Mesenchymal stem cell (in vitro differentiated cells and primary cell): ENCODE measurements around the gene CERS2. TPM values are rescaled to one million over a fixed set of nuclear protein-coding genes. Genes with fewer than 3 reads are reported as not detected.

Source experiments
- DNase-seq: peaks from one replicate; pipeline ENCODE4 v3.0.0-alpha.2; 2013
- H2AFZ ChIP-seq: one replicate; pipeline ENCODE4 v1.6.1; 2013; ENCODE audit warnings: low read depth, mild to moderate bottlenecking, control low read depth, inconsistent platforms, low read length, moderate library complexity
- H2AK5ac ChIP-seq: 2 replicates; pipeline ENCODE4 v1.6.1; 2013; ENCODE audit warnings: low read length, moderate library complexity, mild to moderate bottlenecking, inconsistent platforms; ENCODE audit not compliant: severe bottlenecking
- H2BK120ac ChIP-seq: one replicate; pipeline ENCODE4 v1.6.1; 2013; ENCODE audit warnings: low read depth, mild to moderate bottlenecking, inconsistent platforms, low read length, moderate library complexity
- H2BK12ac ChIP-seq, 2 experiments: one replicate each; pipeline ENCODE4 v1.6.1; 2013; ENCODE audit warnings: inconsistent platforms in 2 of 2, low read length in 2 of 2, mild to moderate bottlenecking in 2 of 2, moderate library complexity in 2 of 2, control low read depth in 1 of 2
- H2BK15ac ChIP-seq: one replicate; pipeline ENCODE4 v1.6.1; 2013; ENCODE audit warnings: mild to moderate bottlenecking, low read depth, inconsistent platforms; ENCODE audit not compliant: poor library complexity, severe bottlenecking
- H2BK5ac ChIP-seq: 2 replicates; pipeline ENCODE4 v1.6.1; 2013; ENCODE audit warnings: low read depth, mild to moderate bottlenecking, low read length, control low read depth, inconsistent platforms; ENCODE audit not compliant: poor library complexity, severe bottlenecking
- H3K14ac ChIP-seq, 2 experiments: one replicate each; pipeline ENCODE4 v1.6.1; 2013; ENCODE audit warnings: inconsistent platforms in 2 of 2, low read length in 2 of 2, control low read depth in 1 of 2, mild to moderate bottlenecking in 1 of 2, moderate library complexity in 1 of 2
- H3K18ac ChIP-seq, 2 experiments: one replicate each; pipeline ENCODE4 v1.6.1; 2013; ENCODE audit warnings: inconsistent platforms in 2 of 2, low read length in 2 of 2, control low read depth in 1 of 2, low read depth in 1 of 2, mild to moderate bottlenecking in 1 of 2
- H3K23ac ChIP-seq, 2 experiments: one replicate each; pipeline ENCODE4 v1.6.1; 2013; ENCODE audit warnings: inconsistent platforms in 2 of 2, low read length in 2 of 2, mild to moderate bottlenecking in 2 of 2, moderate library complexity in 2 of 2, control low read depth in 1 of 2
- H3K27ac ChIP-seq: 2 replicates; pipeline ENCODE4 v1.5.1; 2013; ENCODE audit warnings: mild to moderate bottlenecking, moderate library complexity, low read length, control low read depth, inconsistent platforms; ENCODE audit not compliant: poor library complexity, severe bottlenecking
- H3K27me3 ChIP-seq, 2 experiments: 2 replicates each; pipeline versions ENCODE4 v1.6.1 to v1.7.0; 2013; ENCODE audit warnings: low read length in 2 of 2, mild to moderate bottlenecking in 2 of 2, moderate library complexity in 2 of 2, control low read depth in 1 of 2, inconsistent platforms in 1 of 2; ENCODE audit not compliant: control insufficient read depth in 1 of 2, insufficient read depth in 1 of 2
- H3K36me3 ChIP-seq, 2 experiments: 2 replicates each; pipeline versions ENCODE4 v1.6.1 to v1.7.0; 2013; ENCODE audit warnings: low read length in 2 of 2, control low read depth in 1 of 2, inconsistent platforms in 1 of 2, low read depth in 1 of 2, mild to moderate bottlenecking in 1 of 2; ENCODE audit not compliant: insufficient read depth in 2 of 2, control insufficient read depth in 1 of 2
- H3K4ac ChIP-seq, 2 experiments: one replicate each; pipeline ENCODE4 v1.6.1; 2013; ENCODE audit warnings: inconsistent platforms in 2 of 2, low read length in 2 of 2, mild to moderate bottlenecking in 2 of 2, moderate library complexity in 2 of 2, control low read depth in 1 of 2, low read depth in 1 of 2
- H3K4me1 ChIP-seq: 2 replicates; pipeline ENCODE4 v1.6.1; 2013; ENCODE audit warnings: low read depth, low read length, control low read depth; ENCODE audit not compliant: control insufficient read depth, insufficient read depth
- H3K4me2 ChIP-seq: 2 replicates; pipeline ENCODE4 v1.6.1; 2013; ENCODE audit warnings: low read length, mild to moderate bottlenecking, inconsistent platforms; ENCODE audit not compliant: poor library complexity, severe bottlenecking
- H3K4me3 ChIP-seq, 2 experiments: 2 replicates each; pipeline versions ENCODE4 v1.5.1 to v1.7.0; 2013; ENCODE audit warnings: low read length in 2 of 2, mild to moderate bottlenecking in 2 of 2, control low read depth in 1 of 2, low read depth in 1 of 2; ENCODE audit not compliant: insufficient read depth in 1 of 2
- H3K79me1 ChIP-seq: replicated peaks from 2 replicates; pipeline ENCODE4 v1.6.1; 2013; ENCODE audit warnings: mild to moderate bottlenecking, control low read depth, low read length, inconsistent platforms; ENCODE audit not compliant: poor library complexity, severe bottlenecking
- H3K9ac ChIP-seq: 2 replicates; pipeline ENCODE4 v1.7.0; 2013; ENCODE audit warnings: mild to moderate bottlenecking, low read length, moderate library complexity
- H3K9me3 ChIP-seq: 2 replicates; pipeline ENCODE4 v1.7.0; 2013; ENCODE audit warnings: mild to moderate bottlenecking, low read length; ENCODE audit not compliant: control insufficient read depth
- H4K8ac ChIP-seq: one replicate; pipeline ENCODE4 v1.6.1; 2013; ENCODE audit warnings: inconsistent platforms, mild to moderate bottlenecking, low read length, moderate library complexity
- H4K91ac ChIP-seq: one replicate; pipeline ENCODE4 v1.6.1; 2013; ENCODE audit warnings: mild to moderate bottlenecking, low read length, inconsistent platforms
- WGBS: methylation state at CpG from one replicate; pipeline ENCODE4 v1.1.7; 2013; ENCODE audit warnings: mixed read lengths; 5-methylcytosine and 5-hydroxymethylcytosine counted together
- small RNA-seq: library from polyadenylated mRNA; stranded (forward); fragments of <200 nt; extraction: miRNeasy Mini kit (QIAGEN cat#:217004); gene quantifications from one replicate; pipeline ENCODE3, GENCODE V24; 2013; ENCODE audit warnings: low read depth

Gene CERS2

GRCh38 chr1:150922519-150922975 is 52.1 kb downstream of the CERS2 start:
- Histone ChIP-seq H2BK120ac (no peak overlapping the region), H3K4me2 (no peak overlapping the region), H3K9me3 (no peaks in the 10 kb centered on the region), H3K18ac (no peak overlapping the region), H3K9ac (peak overlapping the region; percentile 44), H3K36me3 (peaks cover under 1 to 2% of the 10 kb centered on the region in 2 experiments), H3K27me3 (no peaks in the 10 kb centered on the region), H3K4me3 (no peak overlapping the region), H4K8ac (no peak overlapping the region), H3K23ac (no peak overlapping the region), H3K4ac (no peak overlapping the region), H3K27ac (no peak overlapping the region), H4K91ac (no peak overlapping the region), H2BK15ac (no peak overlapping the region), H2BK5ac (no peak overlapping the region), H2AK5ac (no peak overlapping the region), H3K79me1 (peaks cover 3% of the 10 kb centered on the region), H3K4me1 (peaks cover 5% of the 10 kb centered on the region), H2BK12ac (no peak overlapping the region), H3K14ac (no peak overlapping the region), H2AFZ (no peak overlapping the region)
- peak; percentile 88 for DNase-seq
- 17% methylated on average over 1 of the region's 2 CpGs for WGBS

- no peaks in the 10 kb centered on the region for H3K36me3 ChIP-seq
Measured at GRCh38 chr1:150917387-150917786, 57.2 kb downstream of the CERS2 start.

More at GRCh38 chr1:150917387-150917786, 57.2 kb downstream of the CERS2 start:
- no peak for DNase-seq
- Histone ChIP-seq H3K9ac (no peak overlapping the region), H2AFZ (no peak overlapping the region), H4K91ac (no peak overlapping the region), H2AK5ac (no peak overlapping the region), H3K79me1 (no peaks in the 10 kb centered on the region), H3K4me3 (no peak overlapping the region), H3K4ac (no peak overlapping the region), H3K4me2 (no peak overlapping the region), H3K18ac (no peak overlapping the region), H3K14ac (no peak overlapping the region), H3K27ac (no peak overlapping the region), H2BK15ac (no peak overlapping the region), H2BK5ac (no peak overlapping the region), H3K27me3 (no peaks in the 10 kb centered on the region), H4K8ac (no peak overlapping the region), H3K4me1 (no peaks in the 10 kb centered on the region), H2BK12ac (no peak overlapping the region), H2BK120ac (no peak overlapping the region), H3K9me3 (no peaks in the 10 kb centered on the region), H3K23ac (no peak overlapping the region)
- WGBS: 93% methylated on average over 6 of the region's 7 CpGs

Small RNA genes lying within 50 kb of the gene (small RNA-seq; reads per million reads assigned to genes)
- not detected for gene RNU6-884P
